ENCODE measurements around the gene NPTX1.

The NPTX1 gene

DNA sequence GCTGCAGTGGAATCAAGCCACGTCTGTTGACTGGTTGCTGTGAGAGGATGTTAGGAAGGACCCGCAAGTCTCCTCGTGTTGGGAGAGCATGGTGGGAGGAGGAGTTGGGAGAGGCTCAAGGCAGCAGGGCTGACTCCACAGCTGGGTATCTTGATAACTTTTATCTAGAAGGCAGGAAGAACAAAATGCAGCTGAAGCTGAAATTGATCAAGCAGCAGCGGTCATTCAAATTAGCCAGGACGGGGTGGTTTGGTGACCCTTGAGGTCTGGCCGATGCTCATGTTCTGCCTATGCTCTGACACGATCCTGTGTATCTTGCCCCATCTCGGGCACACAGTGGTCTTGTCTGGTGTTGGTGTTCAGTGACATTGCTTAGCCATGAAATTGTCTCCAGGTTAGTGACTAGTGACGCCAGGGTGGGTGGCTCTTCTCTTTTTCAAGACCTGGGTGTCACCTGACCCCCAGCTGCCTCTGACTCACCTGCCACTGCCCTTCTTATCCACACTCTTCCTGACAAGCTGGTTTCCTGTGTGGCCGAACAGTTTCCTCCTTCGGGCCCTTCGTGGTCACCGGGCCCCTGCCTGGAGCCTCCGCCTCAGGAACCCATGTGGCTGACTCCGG, 19.1 kb downstream of the NPTX1 start:
- peaks cover 7% of the 10 kb centered on the region for H3K4me1 ChIP-seq (ENCODE audit: control insufficient read depth, insufficient read depth, low read length)
- H3K27ac ChIP-seq (ENCODE audit: low read depth, low read length) = no peak overlapping the region
- peaks cover 22% of the 10 kb centered on the region for H3K27me3 ChIP-seq (ENCODE audit: control insufficient read depth, insufficient read depth, low read length)
- no peaks in the 10 kb centered on the region for H3K9me3 ChIP-seq (ENCODE audit: control insufficient read depth, insufficient read depth, low read length)
- no peak overlapping the region for H3K4me3 ChIP-seq (ENCODE audit: low read depth, low read length)
- no peaks in the 10 kb centered on the region for H3K36me3 ChIP-seq (ENCODE audit: control insufficient read depth, insufficient read depth, low read length)
- no peak overlapping the region for H3K9ac ChIP-seq (ENCODE audit: low read depth, low read length)

DNA sequence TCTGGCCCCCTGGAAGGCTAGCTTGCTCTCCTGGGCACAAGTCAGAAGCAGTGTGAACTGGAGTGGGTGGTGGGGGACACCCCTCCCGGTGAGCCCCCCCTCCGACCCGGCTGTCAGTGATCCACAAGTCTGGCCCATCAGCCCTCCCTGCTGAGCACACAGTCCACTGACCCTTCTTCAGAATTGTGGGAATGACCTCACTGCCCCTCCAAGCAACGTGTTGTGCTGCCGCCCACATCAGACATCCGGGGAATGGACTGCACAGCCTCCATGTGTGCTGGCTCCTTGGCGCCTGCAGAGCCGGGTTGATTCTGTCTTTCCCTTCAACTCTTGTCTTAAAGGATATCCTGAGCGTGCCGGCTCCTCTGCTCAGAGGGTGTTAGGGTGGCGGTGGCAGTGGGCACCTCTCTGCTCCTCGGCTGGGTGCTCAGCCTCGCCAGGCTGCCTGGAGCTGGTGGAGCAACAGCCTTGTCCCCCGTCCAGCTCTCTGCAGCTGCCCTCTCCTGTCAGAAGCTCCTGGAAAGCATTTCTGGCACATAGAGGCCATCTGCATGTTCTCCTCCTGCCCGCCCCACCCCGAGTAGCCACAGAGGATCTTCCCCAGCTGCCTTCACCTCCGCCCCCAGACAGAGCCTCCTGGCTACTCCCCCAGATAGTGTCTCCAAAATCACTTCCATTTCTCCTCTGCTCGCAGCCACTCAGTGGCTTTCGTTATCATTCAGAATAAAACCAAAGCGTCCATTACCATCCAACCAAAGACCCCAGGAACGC, 19.8 kb downstream of the NPTX1 start:
- H3K4me3 ChIP-seq (ENCODE audit: low read depth, low read length) = no peak overlapping the region
- no peak overlapping the region for H3K27ac ChIP-seq (ENCODE audit: low read depth, low read length)
- H3K9ac ChIP-seq (ENCODE audit: low read depth, low read length) = no peak overlapping the region
- H3K4me1 ChIP-seq (ENCODE audit: control insufficient read depth, insufficient read depth, low read length) = peaks cover 7% of the 10 kb centered on the region
- no peaks in the 10 kb centered on the region for H3K9me3 ChIP-seq (ENCODE audit: control insufficient read depth, insufficient read depth, low read length)
- peaks cover 22% of the 10 kb centered on the region for H3K27me3 ChIP-seq (ENCODE audit: control insufficient read depth, insufficient read depth, low read length)
- H3K36me3 ChIP-seq (ENCODE audit: control insufficient read depth, insufficient read depth, low read length) = no peaks in the 10 kb centered on the region

DNA sequence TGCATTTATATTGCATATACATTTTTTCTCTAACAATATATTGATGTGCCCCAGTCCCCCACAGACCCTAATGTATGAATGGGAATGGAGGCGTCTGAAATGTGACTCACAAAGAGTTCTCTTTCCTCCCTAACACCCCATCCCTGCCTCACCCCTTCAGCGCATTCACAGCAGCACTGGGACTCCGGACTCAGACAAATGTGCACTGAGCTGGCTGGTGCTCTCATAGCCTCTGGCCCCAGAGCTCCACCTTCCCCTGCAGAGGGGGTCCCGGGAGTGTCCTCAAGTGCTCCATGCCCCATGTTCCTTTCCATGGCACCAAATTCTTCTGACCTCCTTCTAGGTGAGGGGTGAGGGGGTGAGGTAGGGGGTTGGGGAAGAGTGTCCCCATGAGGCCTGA, 20.6 kb downstream of the NPTX1 start:
- peak overlapping the region; percentile 83 for H3K4me3 ChIP-seq (ENCODE audit: low read depth, low read length)
- H3K27ac ChIP-seq (ENCODE audit: low read depth, low read length) = no peak overlapping the region

DNA sequence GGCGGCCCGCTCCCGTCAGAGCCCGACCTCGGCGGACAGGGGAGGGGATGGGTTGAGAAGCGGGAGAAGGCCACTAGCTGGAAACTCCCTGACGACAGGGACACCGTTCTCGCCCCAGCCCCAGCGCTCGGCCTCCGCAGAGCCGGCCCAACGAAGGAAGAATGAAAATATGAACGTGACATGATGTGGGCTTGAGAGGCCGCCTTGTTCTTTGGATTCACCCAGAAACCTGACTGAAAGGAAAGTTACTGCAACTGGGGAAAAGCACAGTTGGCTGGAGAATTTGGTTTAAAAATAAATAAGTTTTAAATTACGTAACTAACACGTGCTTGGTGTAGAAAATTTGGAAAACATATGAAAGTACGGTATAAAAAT, 21.1 kb downstream of the NPTX1 start:
- peaks cover 7% of the 10 kb centered on the region for H3K4me1 ChIP-seq (ENCODE audit: control insufficient read depth, insufficient read depth, low read length)
- H3K36me3 ChIP-seq (ENCODE audit: control insufficient read depth, insufficient read depth, low read length) = no peaks in the 10 kb centered on the region
- no peaks in the 10 kb centered on the region for H3K9me3 ChIP-seq (ENCODE audit: control insufficient read depth, insufficient read depth, low read length)
- peak overlapping the region; percentile 34; the same call in 1 of the 2 replicates for H3K9ac ChIP-seq (ENCODE audit: low read depth, low read length)
- peaks cover 18% of the 10 kb centered on the region for H3K27me3 ChIP-seq (ENCODE audit: control insufficient read depth, insufficient read depth, low read length)
- peak overlapping the region; percentile 94 for H3K27ac ChIP-seq (ENCODE audit: low read depth, low read length)
- peak overlapping the region; percentile 83 for H3K4me3 ChIP-seq (ENCODE audit: low read depth, low read length)

More for the DNA sequence above, 20.6 kb downstream of the NPTX1 start:
- peaks cover 7% of the 10 kb centered on the region for H3K4me1 ChIP-seq (ENCODE audit: control insufficient read depth, insufficient read depth, low read length)
- peaks cover 22% of the 10 kb centered on the region for H3K27me3 ChIP-seq (ENCODE audit: control insufficient read depth, insufficient read depth, low read length)
- H3K36me3 ChIP-seq (ENCODE audit: control insufficient read depth, insufficient read depth, low read length) = no peaks in the 10 kb centered on the region
- no peaks in the 10 kb centered on the region for H3K9me3 ChIP-seq (ENCODE audit: control insufficient read depth, insufficient read depth, low read length)
- no peak overlapping the region for H3K9ac ChIP-seq (ENCODE audit: low read depth, low read length)

DNA sequence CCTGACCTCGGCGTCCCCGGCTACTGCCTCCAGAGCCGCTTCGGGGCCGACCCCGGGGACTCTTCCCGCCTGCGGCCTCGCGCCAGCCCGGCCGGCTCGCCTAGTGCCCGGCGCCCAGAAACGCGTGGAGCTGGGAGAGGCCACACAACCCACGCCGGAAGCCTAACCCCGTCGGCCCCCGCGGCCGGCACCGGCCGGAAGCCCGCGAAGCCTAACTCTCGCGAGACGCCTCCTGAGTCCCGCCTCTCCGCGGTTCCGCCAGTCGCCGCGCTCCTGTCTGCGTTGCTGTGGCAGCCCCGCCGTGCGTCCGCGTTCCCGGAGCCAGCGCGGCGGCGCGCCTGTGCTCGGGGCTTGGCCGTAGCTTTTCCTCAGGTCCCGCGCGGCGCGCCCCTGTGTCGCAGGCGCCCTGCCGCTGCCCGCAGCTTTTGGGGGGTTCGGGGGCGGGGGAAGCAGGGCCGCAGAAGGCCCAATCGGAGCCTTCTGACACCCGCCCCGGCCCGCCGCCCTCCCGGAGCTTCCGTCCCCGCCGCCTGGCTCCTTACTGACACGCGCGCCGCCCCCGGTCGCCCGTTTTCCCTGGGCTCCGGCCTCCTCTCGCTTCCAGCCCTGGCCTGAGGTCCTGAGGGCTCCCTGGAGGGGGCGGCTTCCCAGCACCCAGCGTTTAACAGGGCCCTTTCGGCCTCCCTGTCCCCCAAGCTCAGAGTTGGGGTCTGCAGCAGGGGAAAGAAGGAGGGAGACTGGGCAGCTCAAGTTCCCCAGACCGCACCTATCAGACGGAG, 21.7 kb downstream of the NPTX1 start:
- H3K9ac ChIP-seq (ENCODE audit: low read depth, low read length) = peak overlapping the region; percentile 88
- H3K9me3 ChIP-seq (ENCODE audit: control insufficient read depth, insufficient read depth, low read length) = no peaks in the 10 kb centered on the region
- no peaks in the 10 kb centered on the region for H3K36me3 ChIP-seq (ENCODE audit: control insufficient read depth, insufficient read depth, low read length)
- H3K27ac ChIP-seq (ENCODE audit: low read depth, low read length) = peak overlapping the region; percentile 94
- H3K4me3 ChIP-seq (ENCODE audit: low read depth, low read length) = peak overlapping the region; percentile 83
- H3K4me1 ChIP-seq (ENCODE audit: control insufficient read depth, insufficient read depth, low read length) = peaks cover 7% of the 10 kb centered on the region
- H3K27me3 ChIP-seq (ENCODE audit: control insufficient read depth, insufficient read depth, low read length) = peaks cover 16% of the 10 kb centered on the region

DNA sequence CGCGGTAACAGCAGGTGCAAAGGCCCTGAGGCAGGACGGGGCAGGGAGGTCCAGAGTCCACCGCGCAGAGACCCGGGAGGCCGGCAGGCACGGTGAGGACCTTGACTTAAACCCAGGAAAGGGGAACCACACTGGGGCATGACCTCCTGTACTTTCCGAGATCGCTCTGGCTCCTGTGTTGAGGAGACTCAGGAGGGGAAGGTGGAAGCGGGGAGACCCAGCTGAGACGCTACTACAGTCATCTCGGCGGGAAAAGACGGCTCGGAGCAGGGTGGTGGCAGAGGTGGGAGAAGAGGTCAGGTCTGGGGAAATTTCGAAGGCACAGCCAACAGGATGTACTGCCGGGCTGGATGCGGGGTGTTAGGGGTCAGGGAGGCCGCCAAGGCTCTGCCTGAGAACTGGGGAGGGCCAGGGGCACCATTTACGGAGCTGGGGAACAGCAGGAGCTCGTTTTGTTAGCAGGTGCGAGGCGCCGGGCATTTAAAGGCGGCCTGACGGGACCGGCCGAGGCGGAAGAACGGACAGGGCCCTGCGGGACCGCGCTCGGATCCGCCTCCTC, 22.3 kb downstream of the NPTX1 start:
- H3K36me3 ChIP-seq (ENCODE audit: control insufficient read depth, insufficient read depth, low read length) = no peaks in the 10 kb centered on the region
- H3K9me3 ChIP-seq (ENCODE audit: control insufficient read depth, insufficient read depth, low read length) = no peaks in the 10 kb centered on the region
- peaks cover 7% of the 10 kb centered on the region for H3K4me1 ChIP-seq (ENCODE audit: control insufficient read depth, insufficient read depth, low read length)
- H3K4me3 ChIP-seq (ENCODE audit: low read depth, low read length) = peak overlapping the region; percentile 83
- H3K27me3 ChIP-seq (ENCODE audit: control insufficient read depth, insufficient read depth, low read length) = peaks cover 16% of the 10 kb centered on the region
- peak overlapping the region; percentile 94 for H3K27ac ChIP-seq (ENCODE audit: low read depth, low read length)
- peak overlapping the region; percentile 88 for H3K9ac ChIP-seq (ENCODE audit: low read depth, low read length)

DNA sequence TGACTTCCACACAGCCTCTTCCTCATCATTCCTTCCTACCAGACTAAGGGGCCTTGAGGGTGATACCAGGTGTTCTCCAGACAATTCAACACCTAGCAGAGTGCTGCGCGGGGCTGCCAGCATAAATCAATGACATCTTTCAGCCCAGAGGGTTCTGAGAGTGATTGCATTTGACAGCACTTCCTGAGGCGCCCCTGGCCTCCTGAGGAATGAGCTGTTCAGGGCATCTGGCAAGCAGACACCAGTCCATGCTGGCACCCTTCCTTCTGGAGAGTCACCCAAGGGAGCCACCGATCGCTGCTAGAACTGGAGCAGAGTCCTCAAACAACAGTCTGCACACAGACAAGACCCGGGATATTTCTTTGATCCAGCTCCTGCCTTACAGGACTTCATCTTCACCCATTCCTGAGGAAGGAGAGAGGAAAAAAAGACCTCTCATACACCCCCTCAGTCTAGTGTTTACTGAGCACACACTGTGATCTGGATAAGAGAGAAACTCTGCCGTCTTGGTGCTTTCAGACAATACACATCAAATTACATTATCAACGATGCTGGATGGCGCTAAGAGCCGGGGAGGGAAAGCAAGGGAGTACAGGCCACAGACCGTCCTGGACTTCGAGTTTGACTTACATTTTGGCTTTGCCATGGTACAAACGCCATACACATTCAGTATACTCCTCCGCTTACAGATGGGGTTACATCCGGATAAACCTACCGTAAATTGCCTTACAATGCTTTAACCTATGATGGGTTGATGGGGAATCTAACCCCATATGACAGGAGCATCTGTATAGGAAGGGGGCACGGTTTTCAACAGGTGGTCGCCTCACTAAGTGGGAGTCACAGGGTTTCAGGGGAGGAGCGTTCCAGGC, 23.0 kb downstream of the NPTX1 start:
- H3K9me3 ChIP-seq (ENCODE audit: control insufficient read depth, insufficient read depth, low read length) = no peaks in the 10 kb centered on the region
- no peak overlapping the region for H3K27ac ChIP-seq (ENCODE audit: low read depth, low read length)
- peak overlapping the region; percentile 83 for H3K4me3 ChIP-seq (ENCODE audit: low read depth, low read length)
- peak overlapping the region; percentile 88; the same call in 1 of the 2 replicates for H3K9ac ChIP-seq (ENCODE audit: low read depth, low read length)
- no peaks in the 10 kb centered on the region for H3K36me3 ChIP-seq (ENCODE audit: control insufficient read depth, insufficient read depth, low read length)
- H3K4me1 ChIP-seq (ENCODE audit: control insufficient read depth, insufficient read depth, low read length) = peaks cover 7% of the 10 kb centered on the region
- peaks cover 16% of the 10 kb centered on the region for H3K27me3 ChIP-seq (ENCODE audit: control insufficient read depth, insufficient read depth, low read length)

DNA sequence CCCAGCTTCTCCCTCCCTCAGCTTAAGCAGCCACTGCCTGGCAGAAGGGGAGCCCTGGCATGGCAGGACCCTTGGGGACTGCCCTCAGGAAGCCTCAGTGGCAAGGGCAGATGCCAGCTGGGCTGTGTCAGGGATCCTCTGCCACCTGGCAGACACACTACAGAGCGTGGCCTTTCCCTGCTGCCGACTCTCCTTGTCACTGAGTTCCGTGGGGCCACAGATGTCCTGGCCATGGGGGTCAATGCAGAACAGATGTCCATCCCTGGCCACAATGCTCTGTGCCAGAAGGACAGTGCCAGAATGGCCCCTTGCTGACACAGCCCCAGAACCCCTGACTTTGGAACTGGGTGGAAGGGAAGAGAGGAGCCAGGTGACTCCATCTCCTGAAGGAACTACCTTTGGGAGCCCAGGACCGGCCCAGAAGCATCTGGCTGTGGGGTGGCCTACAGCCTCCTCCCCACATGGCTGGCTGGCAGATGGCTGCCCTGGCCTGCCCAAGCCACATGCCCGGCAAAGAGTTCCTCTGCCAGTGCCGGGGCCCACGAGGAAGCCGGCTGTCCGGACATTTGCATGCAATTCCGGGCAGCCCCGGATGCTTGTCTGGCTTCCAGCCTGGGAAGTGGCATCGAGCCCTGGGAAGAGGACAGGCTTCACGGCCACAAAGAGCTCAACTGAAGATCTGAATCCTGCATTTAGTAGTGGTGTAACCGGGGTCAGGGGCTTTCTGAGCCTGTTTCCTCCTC, 24.1 kb downstream of the NPTX1 start:
- H3K9me3 ChIP-seq (ENCODE audit: control insufficient read depth, insufficient read depth, low read length) = no peaks in the 10 kb centered on the region
- H3K36me3 ChIP-seq (ENCODE audit: control insufficient read depth, insufficient read depth, low read length) = no peaks in the 10 kb centered on the region
- no peak overlapping the region for H3K9ac ChIP-seq (ENCODE audit: low read depth, low read length)
- no peak overlapping the region for H3K27ac ChIP-seq (ENCODE audit: low read depth, low read length)
- H3K4me1 ChIP-seq (ENCODE audit: control insufficient read depth, insufficient read depth, low read length) = peaks cover 7% of the 10 kb centered on the region
- H3K27me3 ChIP-seq (ENCODE audit: control insufficient read depth, insufficient read depth, low read length) = peaks cover 11% of the 10 kb centered on the region
- no peak overlapping the region for H3K4me3 ChIP-seq (ENCODE audit: low read depth, low read length)

DNA sequence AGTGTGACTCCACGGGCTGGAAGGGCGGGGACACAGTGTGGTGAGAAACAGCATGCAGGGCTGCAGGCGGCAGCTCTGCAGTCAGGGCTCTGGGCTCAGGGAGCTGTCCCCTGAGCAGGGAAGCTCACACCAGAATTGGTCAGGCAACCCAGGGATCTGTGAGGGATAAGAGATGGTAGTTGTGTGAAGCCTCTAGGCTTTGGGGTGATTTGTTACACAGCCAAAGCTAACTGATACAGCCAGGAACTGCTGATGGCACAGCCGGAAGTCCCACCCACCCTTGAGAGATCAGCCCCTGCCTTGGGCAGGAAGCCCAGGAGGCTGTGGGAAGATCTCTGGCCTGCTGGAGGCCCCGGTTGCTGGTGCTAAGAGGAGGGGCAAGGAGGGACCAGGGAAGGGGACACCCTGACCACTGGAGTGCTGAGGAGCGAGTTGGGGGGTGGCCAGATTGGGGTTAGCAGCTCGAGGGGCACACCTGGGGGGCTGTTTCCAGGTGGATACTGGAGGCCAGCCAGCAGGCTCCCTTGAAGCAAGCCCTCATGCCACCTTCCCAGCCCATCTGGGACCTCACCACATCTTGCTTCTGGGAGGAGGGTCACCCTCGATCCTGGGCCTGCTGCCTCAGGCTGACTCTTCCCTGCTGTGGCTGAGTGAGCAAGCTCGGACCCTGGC, 25.2 kb downstream of the NPTX1 start:
- Histone ChIP-seq H3K27me3 (ENCODE audit: control insufficient read depth, insufficient read depth, low read length) (peaks cover 2% of the 10 kb centered on the region; the same call in 1 of the 2 replicates), H3K36me3 (ENCODE audit: control insufficient read depth, insufficient read depth, low read length) (no peaks in the 10 kb centered on the region), H3K9ac (ENCODE audit: low read depth, low read length) (no peak overlapping the region), H3K27ac (ENCODE audit: low read depth, low read length) (no peak overlapping the region), H3K4me3 (ENCODE audit: low read depth, low read length) (no peak overlapping the region), H3K4me1 (ENCODE audit: control insufficient read depth, insufficient read depth, low read length) (peaks cover 7% of the 10 kb centered on the region), H3K9me3 (ENCODE audit: control insufficient read depth, insufficient read depth, low read length) (no peaks in the 10 kb centered on the region)

Measured in HUES48 (cell line).